HG02943 (cell line): ENCODE measurements around the gene LRP5.
"Not testable (repeated sequence)": the region's sequence is repeated elsewhere in the genome, so short reads cannot be mapped to it uniquely, and the experiment has no call there.

Experiments
- ATAC-seq: cut with Tn5 transposase; IDR thresholded peaks from one replicate; pipeline ENCODE4 v1.9.1; 2021; ENCODE audit warnings: mild to moderate bottlenecking, low read depth, moderate library complexity; ENCODE audit not compliant: unreplicated experiment

LRP5 gene

DNA sequence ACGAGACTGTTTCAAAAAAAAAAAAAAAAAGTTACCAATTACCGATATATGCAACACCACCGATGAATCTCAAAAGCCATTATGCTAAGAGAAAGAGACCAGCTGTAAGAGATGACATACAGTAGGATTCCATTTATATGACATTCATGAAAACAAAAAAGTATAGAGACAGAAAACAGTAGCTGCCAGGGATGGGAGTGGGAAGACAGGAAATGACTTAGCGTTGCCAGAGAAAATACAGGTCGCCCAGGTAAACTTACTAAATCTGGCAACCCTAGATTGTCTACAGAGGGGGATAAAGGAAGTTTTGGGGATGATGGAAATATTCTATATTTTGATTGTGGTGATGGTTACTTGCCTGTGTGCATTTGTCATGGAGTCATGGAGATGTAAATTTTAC, 32.7 kb upstream of the LRP5 start:
- no peak for ATAC-seq

DNA sequence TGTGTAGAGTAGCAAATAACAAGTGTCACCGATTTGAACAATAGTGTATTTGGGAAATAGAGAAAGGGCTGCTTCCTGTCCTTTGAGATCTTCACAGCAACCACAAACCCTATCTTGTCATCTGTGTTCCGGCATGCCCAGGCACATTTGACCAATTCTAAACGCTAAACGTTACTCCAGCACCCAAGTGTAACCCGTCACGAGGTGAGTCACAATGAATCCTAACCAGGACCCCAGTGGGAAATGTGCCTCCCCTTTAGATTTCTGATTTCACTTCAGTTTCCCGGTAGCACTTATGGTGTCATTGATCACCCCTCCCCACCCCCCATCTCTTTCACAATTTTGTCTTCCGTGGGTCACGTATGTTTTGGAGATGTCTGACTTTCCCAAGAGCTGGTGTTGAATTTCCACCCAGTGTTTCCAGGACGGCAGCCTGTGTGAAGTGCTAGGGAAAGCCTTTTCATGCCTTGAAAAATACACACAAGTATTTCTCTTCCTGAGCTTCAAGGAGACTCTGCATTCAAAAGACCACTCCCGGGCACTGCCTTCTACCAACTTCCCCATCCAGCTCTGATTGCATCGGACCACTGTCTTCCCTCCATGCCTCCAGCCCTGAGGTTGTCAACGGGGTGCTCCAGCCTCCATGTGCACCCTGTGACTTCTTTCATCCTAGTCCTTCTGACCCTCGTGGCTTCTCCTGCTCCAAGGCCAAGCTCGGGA, 30.1 kb upstream of the LRP5 start:
- no peak for ATAC-seq

DNA sequence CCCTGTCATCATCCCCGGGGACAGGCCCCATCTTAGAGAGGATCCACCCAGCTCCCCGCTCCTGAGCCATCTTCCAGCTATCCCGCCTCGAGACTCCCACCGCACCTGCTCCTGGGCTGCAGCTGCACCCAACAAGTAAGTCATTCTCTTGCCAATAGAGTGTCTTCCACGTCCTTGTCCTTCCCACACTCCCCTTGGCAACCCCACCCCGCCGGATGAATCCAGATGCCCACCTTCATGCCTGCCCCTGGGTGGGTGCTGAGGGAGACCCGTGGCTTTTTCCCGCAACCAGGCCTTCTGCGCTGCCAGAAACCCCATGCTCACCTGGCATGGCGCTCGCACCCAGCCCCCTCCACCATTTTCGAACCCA, 29.5 kb upstream of the LRP5 start:
- no peak for ATAC-seq

DNA sequence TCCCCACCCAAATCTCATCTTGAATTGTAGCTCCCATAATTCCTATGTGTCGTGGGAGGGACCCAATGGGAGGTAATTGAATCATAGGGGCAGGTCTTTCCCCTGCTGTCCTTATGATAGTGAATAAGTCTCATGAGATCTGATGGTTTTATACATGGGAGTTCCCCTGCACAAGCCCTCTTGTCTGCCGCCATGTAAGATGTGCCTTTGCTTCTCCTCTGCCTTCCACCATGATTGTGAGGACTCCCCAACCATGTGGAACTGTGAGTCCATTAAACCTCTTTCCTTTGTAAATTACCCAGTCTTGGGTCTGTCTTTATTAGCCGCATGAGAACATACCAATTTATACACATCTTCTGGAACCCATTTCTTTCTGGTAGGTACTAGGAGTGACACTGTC, 27.8 kb upstream of the LRP5 start:
- not testable (repeated sequence) for ATAC-seq

DNA sequence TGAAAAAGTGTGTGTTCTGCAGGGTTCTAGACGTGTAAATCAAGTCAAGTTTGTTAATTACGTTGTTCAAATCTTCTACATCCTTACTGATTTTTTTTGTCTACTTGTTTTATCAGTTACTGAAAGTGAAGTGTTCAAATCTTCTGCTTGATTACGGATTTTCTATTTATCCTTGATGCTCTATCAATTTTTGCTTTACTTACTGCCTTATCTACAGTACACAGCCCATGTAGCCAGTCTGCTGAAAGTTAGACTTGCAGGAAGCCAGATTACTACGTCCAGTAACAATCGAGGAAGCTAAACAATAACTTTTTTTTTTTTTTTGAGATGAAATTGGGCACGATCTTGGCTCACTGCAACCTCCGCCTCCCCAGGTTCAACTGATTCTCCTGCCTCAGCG, 25.0 kb upstream of the LRP5 start:
- ATAC-seq: no peak

DNA sequence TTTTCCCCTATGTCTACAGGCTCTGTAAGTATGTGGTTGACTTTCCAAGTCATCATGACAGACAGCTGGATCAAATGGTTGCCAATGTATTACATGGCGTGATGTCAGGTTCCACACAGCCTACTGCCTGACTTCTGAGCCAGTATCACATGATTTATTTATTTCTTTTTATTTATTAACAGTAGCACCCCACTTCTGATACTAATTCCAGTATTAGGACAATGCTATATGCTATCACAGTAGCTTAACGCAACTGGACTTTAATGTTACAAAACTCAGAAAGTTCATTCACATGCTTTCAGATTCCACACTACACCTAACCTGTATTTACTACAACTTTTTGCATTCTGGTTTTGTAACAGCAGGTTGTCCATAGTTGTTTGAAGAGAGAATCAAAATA, 22.9 kb upstream of the LRP5 start:
- no peak for ATAC-seq

DNA sequence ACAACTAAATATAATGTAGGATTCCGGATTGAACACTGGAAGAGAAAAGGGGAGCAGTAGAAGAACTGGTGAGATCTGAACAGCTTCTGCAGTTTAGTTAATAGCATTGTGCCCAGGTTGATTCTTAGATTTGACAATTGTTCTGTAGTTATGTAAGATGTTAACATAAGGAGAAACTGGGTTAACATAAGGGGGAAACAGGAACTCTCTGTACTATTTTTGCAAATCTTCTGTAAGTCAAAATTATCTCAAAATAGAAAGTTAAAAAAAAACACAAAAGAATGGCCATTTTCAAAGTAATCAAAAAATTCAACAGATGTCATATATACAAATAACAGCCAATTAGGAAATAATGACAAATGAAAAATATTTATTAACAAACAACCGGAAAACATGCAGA, 18.7 kb upstream of the LRP5 start:
- no peak for ATAC-seq

DNA sequence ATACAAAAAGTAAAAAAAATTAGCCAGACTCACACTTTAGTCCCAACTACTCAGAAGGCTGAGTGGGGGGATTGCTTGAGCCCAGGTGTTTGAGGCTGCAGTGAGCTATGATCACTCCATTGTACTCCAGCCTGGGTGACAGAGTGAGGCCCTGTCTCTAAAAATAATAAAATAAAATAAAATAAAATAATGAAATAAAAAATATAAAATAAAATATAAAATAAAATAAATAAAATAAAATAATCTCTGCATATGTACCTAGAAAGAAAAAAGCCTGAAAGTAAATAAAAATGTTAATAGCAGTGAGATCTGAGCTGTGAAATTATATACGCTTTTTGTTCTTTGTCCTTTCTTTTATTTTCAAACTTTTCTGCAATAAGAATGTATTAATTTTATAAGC, 17.1 kb upstream of the LRP5 start:
- ATAC-seq: no peak

DNA sequence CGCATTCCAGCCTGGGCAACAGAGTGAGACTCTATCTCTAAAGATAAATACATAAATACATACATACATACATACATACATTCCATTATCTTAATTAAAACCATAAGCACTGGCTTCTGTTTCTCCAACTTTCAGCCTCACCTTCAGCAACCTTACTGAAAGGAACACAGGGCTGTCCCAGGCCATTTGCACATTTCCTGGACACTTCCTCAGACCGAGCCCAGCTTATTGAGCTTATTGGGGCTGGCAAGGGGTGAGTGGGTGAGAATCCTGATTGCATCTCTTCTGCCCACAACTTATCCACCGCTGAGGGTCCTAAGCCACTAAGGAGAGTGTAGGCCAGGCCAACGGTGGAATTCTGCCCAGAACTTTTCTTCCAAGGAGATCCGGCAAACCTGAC, 16.5 kb upstream of the LRP5 start:
- no peak for ATAC-seq

DNA sequence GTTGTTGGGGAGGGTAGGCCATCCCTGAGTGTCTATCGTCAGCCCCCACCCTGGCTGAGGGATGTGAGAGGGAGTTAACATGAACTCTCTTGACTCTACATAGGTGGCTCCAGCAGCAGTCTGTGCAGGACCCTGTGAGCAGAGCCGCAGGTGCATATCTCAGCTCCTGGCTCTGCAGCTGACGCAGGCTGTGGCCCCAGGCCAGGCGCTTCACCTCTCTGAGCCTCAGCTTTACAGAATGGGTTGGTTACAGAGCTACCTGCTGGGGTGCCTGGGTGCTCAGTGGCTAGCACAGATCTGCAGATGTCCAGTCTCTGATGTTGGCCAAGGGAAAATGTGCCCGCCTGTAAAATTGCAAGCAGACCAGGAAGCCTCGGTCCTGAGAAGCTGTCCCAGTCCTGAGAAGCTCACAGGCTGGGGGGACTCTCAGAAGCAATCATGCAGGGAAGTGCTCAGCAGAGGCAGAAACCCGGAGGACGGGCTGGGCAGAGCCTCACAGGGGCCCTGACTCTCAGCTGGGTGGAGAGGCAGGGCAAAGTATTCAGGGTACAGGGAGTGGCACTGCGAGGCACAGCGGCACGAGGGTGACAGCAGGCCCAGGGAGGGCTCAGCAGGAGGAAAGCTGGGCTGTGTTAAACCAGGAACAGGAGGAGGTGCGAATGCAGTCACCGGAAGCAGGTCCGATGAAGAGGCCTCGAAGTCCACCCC, 15.9 kb upstream of the LRP5 start:
- no peak for ATAC-seq

DNA sequence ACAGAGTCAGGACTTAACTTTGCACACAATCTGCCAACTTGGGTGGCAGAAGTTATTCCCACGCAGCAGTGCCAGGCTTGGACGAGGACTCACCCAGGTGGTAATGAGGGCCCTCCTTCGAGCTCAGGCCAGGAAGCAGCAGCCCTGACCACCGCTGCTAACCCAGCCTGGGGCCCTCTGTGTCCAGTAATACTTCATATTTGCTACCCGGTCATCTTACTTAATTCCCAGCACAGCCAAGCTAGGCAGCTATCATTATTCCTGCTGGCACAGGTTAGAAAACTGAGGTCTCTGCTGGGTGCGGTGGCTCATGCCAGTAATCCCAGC, 15.4 kb upstream of the LRP5 start:
- ATAC-seq: no peak

DNA sequence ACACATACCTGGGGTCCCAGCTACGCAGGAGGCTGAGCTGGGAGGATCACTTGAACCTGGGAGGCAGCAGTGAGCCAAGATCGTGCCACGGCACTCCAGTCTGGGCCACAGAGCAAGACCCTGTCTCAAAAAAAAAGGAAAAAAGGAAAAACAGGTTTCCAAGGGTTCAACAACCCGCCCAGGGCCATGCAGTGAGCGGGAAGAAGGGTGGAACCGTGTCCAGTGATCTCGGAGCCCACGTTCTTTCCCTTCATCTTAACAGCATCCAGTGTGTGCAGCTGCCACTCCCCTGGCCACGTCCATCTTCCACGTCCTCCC, 14.9 kb upstream of the LRP5 start:
- no peak for ATAC-seq

DNA sequence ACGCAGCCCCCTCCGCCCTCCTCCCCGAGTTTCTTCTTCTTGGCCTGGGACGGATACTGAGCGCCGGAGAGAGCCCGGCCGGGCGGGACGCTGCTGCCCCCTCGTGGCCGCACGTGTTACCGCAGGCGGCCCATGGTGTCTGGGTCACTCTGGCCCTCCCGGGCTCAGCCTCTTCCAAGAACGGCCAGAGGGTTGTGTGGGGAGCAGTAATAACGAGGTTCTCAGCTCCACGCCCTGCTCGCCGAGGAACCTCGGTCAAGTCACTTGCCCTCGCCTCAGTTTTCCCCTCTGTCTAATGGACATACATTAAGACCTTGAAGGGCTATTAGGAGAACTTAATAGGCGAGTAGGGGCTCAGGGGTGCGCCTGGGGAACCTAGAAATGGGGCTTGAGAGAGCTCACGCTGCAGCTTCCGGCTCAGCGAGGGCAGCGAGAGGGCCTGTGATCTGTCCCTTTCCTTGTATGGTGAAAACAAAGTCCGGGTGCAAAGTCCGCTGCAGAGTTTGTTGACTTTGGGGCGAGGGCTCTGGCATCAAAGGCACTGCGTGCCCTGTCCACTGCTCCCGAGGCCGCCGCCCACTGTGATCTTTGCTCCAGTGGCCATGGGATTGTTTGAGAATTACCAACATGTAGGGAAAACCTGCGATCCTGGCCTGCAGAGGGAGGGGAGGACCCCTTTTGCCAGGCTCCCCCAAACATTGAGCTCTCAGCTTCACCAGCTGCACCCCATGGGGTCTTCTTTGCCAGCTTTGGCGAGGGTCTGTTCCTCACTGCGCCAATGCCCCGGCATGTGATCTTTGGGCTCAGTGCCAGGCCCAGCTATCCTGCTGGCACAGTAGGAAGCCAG, 14.4 kb upstream of the LRP5 start:
- peak; percentile 61 for ATAC-seq

DNA sequence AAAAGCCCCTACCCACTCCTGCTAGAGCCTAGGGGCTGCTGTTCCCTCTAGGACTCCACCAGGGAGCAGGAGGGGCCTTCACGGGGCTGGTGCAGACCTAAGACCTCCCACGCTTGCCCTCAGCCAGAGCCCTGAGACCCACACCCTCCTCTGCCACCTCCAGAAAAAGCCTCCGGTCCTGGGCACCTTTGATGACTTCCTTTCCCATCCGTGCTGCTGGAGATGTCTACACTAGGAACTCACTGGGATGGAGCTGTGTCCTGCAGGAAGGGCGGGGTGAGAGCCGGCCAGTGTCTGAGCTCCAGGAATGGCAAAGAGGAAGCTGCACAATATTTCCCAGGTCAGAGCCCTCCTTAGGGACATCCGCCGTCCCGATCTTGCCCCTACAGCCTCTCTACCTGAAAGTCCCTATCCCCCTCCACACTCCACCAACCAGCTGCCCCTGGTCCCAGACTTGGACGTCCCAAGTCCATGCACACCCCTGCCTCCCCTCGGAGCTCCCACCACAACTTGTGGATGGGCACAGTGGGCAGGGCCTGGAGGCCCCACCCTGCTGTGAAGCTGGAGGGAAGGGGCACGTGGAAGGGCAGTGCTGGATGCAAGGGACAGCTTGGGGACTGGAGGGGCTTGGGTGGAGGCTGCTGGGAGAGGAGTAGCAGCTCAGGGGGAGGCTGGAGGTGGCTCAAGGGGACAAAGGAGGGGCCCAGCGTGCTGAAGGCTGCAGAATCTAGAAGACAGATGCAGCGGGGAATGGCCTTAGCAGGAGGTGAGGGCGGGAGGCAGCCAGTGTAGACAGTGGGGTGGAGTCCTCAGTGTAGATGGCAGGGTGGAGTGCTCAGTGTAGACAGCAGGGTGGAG, 13.5 kb upstream of the LRP5 start:
- no peak for ATAC-seq

DNA sequence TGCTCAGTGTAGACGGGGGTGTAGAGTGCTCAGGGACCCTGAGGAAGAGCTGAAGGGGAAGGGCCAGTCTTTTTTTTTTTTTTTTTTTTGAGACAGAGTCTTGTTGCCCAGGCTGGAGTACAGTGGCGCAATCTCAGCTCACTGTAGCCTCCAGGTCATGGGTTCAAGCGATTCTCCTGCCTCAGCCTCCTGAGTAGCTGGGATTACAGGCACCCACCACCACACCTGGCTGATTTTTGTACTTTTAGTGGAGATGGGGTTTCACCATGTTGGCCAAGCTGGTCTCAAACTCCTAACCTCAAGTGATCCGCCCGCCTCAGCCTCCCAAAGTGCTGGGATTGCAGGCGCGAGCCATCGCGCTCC, 12.9 kb upstream of the LRP5 start:
- not testable (repeated sequence) for ATAC-seq

DNA sequence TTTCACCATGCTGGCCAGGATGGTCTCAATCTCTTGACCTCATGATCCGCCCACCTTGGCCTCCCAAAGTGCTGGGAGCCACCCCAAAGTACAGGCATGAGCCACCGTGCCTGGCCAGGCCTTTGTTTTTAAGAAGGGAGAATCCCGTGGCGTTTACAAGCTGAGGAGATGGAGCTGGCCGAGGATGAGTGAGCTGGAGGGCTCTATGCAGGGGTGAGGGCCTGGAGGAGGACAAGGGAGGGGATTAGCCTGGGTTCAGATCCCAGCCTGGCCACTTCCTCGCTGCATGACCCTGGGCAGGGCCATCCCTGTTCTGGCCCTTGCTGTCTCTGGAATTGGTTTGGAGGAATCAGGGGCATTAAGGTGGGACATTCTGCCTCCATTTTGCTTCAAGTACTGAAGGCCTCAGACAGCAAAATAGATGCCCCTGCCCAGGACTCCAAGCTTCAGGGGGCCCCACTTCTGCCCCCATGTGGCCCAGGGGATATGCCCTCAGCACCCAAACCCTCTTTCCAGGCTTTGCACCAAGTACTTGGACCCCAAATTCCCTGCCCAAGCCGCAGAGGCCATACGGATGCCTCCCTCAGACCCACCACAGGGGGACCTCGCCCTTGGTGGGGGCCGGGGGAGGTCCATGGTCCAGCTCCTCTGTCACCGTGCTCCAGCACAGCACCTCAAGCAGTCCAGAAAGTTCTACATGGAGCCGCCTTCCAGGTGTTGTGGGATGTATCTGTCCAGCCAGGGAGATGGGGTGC, 12.1 kb upstream of the LRP5 start:
- no peak for ATAC-seq

DNA sequence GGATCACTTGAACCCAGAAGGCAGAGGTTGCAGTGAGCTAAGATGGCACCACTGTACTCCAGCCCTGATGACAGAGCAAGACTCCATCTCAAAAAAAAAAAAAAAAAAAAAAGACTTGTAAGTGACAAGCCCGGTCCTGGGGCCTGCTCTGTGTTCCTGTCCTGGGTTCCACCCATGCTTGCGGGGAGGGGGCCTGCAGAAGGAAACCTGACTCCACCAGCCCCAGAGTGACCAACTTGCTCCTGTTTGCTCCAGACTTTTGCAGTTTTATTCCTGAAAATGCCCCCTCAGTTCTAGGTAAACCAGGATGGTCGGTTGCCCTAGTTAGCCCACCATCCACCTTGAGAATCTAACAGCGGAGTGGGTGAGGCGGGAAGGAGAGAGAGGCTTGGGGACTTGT, 10.1 kb upstream of the LRP5 start:
- ATAC-seq: no peak

DNA sequence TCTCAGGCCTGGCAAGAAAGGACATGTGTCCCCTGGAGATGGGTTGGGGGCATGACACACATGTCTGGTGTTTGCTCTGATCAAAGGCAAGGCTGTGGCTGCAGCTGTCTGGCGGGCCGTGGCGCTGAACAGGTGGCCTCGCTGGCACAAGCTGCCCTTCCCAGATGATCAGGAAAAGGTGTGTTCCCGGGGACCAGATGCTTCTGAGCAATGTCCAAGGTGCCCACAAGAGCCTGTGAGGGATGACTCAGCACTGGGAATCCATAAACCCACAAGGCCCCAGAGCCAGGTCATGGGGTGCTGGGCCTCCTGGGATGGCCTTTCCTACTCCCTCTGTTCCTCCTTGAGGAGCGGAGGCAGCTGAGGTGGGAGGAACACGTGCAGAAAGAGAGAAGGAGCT, 9.7 kb upstream of the LRP5 start:
- no peak for ATAC-seq

DNA sequence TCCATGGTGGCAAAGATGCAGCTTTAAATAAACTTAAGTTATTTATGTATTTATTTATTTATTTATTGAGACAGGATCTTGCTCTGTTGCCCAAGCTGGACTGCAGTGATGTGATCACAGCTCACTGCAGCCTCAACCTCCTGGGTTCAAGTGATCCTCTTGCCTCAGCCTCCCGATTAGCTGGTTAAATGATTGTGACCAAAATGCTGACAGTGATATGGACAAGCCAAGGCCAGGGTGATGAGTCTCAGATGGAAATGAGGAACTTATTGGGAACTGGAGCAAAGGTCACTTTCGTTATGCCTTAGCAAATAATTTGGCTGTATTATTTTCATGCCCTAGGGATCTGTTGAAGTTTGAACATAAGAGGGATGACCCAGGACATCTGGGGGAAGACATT, 9.3 kb upstream of the LRP5 start:
- ATAC-seq: no peak

DNA sequence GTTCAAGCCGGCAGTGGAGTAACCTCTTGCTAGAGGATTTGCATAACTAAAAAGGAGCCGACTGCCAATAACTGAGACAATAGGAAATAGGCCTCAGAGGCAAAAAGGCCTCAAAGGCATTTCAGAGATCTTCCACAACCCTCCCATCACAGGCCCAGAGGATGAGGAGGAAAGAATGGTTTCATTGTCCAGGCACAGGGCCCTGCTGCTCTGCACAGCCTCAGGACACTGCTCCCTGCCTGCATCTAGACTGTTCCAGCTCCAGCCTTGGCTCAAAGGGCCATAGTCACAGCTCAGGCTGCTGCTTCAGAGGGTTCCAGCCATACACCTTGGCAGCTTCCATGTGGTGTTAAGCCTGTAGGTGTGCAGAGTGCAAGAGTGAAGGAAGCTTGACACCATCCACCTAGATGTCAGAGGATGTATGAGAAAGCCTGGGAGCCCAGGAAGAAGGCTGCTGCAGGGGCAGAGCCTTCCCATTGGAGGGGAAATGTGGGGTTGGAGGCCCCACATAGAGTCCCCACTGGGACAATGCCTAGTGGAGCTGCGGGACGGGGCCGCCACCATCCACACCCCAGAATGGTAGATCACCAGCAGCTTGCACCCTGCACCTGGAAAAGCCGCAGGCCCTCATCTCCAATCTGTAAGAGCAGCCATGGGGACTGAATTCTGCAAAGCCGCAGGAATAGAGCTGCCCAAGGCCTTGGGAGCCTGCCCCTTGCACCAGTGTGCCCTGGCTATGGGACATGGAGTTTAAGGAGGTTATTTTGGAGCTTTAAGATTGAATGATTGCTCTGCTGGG, 8.2 kb upstream of the LRP5 start:
- ATAC-seq: no peak
